AML-193 (cell line): ENCODE results near the gene BCAS3.

ENCODE experiments used
- DNase-seq, 2 experiments: peaks; one replicate each; lab custom pipeline; 2025; lab: John Stamatoyannopoulos, UW

The BCAS3 gene

DNA sequence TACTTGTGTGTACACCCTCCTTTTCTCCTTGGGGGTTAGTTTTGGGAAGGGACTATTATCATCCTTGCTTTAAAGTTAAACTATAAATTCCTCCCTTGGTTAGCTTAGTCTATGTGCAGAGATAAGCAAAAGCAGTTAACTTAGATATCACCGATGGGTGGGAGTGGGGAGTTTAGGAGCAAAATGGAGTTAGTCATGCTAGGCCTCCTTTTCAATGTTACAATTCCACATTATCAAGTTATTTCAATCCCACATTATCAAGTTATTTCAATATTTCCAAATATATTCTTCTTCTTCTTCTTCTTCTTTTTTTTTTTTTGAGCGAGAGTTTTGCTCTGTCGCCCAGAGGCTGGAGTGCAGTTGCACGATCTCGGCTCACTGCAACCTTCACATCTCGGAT lies 1.7 kb upstream of the BCAS3 start:
- no peak for DNase-seq

DNA sequence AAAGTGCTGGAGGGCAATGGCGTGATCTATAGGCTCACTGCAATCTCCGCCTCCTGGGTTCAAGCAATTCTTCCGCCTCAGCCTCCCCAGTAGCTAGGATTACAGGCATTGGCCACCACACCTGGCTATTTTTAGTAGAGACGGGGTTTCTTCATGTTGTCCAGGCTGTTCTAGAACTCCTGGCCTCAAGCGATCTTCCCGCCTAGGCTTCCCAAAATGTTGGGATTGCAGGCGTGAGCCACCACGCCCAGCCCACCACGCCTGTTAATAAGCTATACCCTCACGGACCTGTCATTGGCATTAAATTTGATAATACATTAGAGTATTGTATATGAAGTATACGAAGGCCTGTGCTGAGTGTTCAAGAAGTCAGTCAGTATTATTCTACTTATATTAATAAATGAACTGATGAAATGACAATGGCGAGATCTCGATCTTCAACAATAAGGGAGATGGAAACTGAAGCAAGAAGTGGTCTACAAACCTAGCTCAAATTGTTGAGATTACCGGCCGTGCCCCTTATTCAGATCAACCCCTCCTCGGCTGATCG lies 818 bp upstream of the BCAS3 start:
- DNase-seq = no peak

DNA sequence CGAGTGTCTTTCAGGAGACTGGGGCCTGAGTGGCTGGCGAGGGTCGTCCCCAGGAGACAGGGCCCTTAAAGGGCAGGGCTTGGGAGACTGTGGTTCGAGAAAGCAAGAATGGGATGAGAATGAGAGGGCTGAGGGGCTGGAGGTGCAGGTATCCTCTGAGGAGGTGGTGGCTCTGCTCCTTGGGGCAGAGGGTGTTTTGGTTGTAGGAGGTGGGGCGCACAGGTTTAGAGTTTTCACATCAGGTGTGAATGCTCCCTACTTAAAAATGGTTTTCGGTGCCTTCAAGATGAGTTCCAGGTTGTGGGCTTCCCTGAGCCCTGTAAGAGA lies 430 bp downstream of the BCAS3 start:
- no peak for DNase-seq

DNA sequence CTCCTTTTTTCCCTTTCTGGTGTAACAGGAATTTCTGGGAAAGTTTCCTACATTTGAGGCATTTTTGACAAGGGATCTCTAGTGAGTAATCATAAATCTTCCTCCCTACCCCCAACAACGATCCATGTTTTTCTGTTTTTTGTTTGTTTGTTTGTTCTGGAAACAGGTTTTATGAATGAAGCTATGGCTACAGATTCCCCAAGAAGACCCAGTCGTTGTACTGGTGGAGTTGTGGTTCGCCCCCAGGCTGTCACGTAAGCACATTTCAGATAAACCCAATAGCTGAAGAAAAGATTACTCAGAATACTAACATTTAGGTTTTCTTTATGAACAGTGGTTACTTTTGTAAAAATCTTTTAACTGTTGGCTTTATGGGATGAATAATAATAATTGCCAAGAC lies 1.6 kb downstream of the BCAS3 start:
- DNase-seq = no peak

DNA sequence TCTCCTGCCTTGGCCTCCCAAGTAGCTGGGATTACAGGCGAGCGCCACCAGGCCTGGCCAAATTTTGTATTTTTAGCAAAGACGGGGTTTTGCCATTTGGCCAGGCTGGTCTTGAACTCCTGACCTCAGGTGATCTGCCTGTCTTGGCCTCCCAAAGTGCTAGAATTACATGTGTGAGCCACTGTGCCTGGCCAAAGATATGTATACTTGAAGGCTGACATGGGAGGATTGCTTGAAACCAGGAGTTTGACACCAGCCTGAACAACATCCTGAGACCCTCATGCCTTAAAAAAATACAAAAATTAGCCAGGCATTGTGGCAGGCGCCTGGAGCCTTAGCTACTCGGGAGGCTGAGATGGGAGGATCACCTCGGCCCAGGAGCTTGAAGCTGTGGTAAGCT lies 3.1 kb downstream of the BCAS3 start:
- DNase-seq = no peak

DNA sequence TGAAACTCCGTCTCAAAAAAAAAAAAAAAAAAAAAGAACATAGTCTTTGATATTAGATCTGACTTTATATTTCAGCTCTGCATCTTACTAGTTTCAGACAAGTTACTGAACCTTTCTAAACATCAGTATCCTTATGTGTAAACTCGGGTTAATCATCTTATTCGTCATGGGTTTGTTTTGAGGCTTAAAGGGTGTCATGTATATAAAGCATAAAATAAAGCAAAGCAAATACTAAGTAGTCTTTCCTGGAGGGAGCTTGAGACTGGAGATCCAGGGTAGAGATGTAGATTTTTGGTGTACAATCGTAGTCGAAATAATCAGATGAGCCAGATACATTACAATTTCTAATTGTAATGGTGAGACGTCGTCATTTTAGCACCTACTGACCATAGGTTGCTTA lies 7.8 kb downstream of the BCAS3 start:
- DNase-seq = no peak

DNA sequence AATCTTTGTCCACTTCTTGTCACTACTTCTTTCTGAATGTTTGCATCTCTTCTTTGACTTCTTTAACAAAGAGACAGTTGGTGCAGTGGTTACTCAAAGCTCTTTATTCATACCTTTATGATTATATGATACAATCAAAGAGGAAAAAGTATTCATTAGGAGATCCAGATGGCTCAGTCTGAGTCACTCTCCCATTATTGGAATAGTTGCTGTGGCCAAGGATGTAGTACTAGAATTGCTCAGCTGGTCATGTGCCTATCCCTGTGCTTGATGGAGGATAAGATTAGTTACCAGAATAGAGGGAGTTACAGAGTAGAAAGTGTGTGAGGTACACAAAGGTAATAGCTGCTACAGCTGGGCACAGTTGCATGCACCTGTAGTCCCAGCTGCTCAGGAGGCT lies 18.3 kb downstream of the BCAS3 start:
- DNase-seq = no peak

DNA sequence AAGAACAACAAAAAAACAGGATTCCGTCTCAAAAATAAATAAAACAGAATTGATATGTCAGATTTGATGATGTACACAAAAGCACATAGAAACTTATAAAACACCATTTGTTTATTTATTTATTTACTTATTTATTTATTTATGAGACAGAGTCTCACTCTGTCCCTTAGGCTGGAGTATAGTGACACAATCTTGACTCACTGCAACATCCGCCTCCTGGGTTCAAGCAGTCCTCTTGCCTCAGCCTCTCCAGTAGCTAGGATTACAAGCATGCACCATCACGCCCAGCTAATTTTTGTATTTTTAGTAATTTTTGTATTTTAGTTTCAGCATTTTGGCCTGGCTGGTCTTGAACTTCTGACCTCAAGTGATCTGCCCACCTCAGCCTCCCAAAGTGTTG lies 21.4 kb downstream of the BCAS3 start:
- DNase-seq = no peak

DNA sequence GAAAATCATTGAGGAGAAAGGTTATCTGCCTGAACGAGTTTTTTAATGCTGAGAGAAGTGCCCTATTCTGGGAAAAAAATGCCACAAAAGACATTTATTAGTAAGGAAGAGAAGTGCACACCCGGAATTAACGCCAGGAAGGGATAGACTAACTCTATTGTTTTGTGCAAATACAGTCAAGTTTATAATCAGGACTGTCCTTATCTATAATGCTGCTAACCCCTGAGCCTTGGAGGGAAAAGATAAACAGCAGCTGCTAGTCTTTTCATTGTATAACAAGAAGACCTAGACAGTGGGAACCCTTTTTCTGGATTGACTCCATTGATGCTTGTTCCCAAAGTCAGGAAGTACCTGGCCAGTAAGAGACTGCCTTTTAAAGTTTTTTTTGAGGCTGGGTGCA lies 26.5 kb downstream of the BCAS3 start:
- no peak for DNase-seq

DNA sequence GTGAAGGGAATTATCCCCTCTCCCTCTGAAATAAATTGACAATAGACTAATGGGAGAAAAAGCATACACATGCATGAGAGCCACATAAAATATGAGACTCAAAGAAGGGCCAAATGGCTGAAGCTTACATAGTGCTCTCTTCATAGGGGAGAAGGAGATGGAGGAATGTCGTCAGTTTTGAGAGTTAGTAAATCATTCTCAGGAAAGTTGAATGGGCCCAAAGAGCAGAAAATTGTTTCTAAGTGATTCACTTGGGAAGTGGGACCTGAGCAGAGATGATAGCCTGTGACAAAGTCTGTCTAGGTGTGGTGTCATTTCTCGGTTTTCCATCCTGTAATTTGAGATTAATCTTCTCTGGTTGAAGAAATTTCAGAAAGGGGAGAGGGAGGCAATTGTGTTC lies 35.0 kb downstream of the BCAS3 start:
- DNase-seq = no peak

DNA sequence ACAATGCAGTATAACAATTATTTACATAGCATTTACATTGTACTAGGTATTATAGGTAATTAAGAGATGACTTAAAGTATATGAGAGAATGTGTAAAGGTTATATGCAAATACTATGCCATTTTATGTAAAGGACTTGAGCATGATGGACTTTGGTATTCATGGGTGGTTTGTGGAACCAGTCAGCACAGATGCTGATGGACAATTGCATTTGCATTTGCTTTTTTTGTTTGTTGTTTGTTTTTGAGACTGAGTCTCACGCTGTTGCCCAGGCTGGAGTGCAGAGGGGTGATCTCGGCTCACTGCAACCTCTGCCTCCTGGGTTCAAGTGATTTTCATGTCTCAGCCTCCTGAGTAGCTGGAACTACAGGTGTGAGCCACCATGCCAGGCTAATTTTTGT lies 36.0 kb downstream of the BCAS3 start:
- DNase-seq = no peak

DNA sequence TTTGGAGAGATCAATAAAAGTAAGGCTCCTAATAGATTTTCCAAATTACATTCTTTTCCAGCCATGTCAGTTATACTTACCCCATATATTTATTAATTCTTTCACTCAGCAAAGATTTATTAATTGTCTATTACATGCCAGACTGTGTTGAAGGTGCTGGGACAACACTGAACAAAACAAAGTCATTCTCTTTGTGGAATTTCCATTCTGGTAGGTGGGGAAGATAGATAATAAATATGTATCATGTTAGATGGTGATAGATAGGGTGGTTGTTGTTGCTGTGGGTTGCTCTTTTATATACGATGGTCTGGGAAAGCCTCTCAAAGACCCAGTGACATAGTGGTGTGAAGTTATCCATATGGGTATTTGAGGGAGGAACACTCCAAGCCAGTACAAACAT lies 39.1 kb downstream of the BCAS3 start:
- DNase-seq = no peak

DNA sequence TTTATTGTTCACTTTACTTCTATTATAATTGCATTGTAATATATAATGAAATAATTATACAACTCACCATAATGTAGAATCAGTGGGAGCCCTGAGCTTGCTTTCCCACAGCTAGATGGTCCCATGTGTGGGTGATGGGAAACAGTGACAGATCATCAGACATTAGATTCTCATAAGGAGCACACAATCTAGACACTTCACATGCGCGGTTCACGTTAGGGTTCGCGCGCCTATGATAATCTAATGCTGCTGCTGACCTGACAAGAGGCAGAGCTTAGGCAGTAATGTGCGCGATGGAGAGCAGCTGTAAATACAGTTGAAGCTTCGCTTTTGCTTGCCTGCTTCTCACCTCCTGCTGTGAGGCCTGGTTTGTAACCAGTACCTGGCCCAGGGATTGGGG lies 40.2 kb downstream of the BCAS3 start:
- no peak for DNase-seq

DNA sequence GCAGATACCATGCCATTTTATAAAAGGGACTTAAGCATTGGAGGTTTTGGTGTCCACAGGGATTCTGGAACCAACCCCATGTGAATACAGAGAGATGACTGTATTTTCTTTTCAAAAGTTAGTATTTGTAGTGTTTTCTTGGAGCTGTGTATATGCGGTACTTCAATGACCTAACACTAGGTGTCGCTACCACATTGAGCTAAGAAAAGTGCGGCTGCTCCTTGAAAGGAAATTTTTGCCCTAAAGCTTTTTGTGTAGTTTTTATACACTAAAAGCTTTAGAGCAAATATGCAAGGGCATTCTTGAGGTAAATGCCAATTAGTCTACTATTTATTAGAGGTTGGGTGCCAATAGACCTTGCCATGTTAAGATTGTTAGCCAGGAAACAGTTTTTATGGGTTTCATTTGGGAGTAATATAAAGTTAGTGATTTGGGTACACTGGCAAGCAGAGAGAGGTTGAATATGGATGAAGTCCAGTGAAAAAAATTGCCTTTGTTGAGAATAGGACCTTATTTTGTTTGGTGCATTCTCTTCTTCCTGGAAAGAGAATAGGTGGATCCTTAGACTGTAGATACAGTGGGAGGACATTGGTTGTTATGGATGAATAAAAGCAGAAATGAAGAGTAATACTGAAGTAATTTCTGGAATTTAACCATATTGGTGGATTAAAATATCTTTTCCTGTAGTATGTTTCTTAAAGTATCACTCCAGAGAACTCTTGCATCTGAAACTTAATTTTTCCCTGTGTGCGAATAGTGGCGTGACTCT lies 43.3 kb downstream of the BCAS3 start:
- DNase-seq = peak; percentile 72 to 80

DNA sequence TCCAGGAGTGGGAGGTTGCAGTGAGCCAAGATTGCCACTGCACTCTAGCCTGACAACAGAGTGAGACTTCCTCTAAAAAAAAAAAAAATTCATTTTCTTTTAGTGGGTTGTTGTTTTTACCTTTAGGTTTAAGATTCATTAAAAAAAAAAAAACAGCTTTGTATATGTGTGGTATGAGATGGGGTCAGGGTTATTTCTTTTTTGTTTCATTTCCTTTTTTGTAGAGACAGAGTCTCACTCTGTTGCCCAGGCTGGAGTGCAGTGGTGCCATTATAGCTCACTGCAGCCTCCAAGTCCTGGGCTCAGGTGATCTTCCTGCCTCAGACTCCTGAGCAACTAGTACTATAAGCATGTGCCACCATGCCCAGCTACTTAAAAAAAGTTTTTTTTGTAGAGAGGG lies 47.0 kb downstream of the BCAS3 start:
- DNase-seq = no peak

DNA sequence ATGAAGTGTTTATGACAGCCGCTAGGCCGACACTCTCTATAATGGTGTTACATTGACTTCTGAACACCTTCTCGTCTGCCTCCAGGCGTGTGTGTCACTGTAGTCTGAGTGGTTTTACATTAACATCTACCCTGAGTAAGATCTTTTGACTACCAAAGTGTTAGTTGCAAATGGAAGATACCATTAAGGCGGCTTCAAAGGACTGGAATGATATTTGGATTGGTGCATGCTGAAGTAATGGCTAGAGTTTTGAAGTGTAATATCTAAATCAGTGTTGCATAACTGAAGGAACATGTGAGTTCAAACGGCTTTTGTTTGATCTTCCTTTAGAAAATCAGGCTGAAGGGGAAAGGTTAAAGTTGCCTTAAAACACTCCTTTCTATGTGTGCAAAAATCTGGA lies 52.2 kb downstream of the BCAS3 start:
- no peak for DNase-seq

DNA sequence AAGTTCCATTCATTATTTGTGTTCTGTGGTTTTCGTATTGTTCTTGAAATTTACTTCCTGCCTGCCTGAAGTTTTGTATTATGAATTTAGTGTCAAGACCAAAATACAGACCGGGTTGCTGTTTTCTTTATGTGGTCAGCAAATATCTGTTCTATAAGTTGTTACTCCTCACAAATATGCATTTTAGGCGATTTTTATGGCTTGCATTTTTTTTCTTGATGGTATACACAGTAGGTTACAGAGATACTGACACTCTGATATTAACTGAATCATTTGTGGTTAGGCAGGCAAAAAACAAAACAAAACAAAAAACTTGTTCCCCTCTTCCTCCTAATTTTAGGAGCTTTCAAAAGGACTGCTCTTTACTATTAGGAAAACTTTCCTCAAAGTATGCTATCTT lies 52.6 kb downstream of the BCAS3 start:
- DNase-seq = no peak

DNA sequence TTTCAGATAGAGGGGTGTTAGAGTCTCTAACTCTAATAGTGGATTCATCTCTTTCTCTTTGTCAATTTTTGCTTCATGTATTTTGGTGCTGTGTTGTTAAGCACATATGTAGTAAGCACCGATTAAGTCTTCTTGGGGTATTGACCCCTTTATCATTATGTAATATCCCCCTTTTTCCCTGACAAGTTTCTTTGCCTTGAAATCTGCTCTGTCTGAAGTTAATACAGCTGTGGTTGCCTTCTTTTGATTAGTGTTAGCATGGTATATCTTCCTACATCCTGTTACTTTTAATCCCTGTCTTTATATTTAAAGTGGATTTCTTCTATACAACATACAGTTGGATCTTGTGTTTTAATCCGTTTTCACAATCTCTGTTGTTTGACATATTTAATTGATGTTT lies 60.6 kb downstream of the BCAS3 start:
- no peak for DNase-seq

DNA sequence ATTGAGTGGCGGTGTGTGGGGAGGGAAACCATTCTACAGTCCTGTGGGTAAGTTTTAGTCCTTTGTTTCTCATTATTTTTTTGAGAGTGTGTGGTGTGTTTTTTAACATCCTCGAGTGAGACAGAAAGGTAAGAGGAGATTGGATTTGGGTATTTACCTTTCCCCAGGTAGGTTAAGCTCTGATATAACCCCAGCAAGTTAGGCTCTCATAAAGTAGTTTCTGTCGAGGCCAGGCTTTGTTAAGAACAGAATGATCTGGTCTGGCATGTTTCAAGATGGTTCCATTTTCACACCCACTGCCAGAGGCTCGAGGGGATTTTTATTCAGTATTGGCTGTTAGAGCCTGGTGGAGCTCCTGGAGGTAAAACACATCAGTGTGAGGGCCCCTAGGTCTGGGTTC lies 62.9 kb downstream of the BCAS3 start:
- no peak for DNase-seq

DNA sequence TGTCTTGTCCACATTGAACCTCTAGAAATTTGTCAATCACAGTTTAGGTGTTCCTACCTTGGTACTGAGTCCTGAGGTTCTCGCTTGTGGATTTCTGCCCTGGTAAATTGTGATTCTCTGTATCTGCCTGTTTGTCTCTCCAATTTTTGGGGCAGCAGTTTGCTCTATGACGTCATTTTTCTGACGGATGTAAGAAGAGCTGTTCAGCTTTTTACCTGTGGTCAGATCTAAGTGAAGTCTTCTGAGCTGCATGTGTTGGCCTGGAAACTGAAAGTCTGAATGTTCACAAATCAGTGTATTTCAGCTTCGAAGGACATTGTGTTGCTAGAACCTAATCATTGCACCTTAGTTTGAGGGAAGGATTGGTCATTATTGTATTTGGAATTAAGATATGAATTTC lies 63.4 kb downstream of the BCAS3 start:
- no peak for DNase-seq

DNA sequence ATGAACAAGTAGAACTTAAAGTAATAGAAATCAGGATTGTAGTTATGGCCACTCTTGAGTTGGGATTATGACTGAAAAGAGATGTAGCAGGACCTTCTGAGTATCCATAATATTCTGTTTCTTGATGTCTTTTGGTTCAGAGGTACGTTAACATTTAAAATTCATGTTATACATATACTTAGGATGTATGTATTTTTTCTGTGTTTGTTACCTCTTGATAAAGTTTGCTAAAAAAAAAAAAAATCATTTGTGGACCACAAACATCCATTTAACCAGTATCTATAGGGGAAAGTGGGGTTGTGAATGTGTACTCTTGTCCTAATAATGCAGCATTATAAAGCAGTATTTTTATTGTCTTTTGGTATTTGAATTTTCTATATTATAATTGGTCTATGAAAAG lies 65.6 kb downstream of the BCAS3 start:
- no peak for DNase-seq

DNA sequence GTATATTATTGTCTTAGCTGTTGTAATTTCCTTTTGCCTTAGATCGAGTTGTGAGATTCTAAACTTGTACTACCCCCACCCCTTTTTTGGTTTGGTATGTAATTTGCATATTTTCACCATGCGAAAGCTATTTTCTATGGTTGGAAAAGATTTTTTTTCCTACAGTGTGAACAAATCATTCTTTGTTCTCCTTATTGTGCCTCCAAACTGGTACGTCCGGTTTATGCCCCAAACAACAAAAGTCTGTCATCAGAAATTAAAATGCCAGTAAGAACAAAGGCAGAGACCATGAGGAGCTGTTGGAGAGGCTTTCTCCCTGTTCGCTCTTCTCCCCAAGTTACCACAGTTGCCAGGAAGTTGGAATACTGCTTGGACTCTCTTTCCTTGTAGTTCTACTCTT lies 66.1 kb downstream of the BCAS3 start:
- no peak for DNase-seq

DNA sequence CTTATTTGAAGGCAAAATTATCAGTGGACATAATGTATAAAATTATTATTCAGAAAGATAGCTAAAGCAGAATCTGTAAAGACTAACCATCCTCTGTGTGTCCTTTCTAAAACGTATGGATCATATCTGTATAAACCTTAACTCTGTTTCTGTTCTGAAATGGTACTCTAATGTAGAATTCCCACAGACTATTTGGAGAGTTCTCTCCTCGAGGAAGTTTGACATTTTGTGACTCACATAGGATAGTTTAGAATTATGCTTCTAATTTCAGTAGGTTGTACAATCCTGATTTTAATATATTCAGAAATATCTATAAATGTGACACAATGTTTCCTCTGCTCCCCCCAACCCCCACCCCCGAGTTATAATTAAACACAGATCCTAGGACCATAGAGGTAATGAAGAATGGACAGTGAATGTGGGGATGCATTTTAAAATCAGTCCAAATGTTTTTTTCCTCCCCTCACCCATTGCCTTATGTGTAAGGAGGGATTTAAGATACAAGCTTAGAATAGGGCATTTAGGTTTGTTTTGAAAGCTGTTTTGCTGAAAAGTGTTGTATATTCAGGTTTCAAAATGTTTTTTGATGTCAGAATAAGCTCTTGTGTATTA lies 66.8 kb downstream of the BCAS3 start:
- DNase-seq = no peak

DNA sequence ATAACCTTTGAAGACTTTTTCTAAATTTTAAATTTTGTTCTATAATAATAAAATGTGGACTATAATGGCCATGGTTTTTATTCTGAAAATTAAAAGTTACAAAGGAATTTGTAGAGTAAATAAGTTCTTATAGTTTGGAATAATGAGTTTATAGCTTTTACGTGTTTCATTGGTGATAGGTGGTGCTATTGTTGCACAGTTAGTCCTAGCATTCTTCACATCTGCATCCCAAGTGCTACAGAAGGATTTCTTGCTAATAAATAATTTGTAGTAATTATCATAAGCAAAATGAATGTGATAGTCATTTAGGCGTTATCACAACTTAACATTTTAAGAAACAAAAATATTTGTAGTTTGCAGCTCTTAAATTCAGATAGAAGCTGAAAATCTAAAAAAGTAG lies 67.9 kb downstream of the BCAS3 start:
- no peak for DNase-seq
